Astrocyte (in vitro differentiated cells and primary cell): ENCODE measurements around the gene ALK. TPM values are rescaled to one million over a fixed set of nuclear protein-coding genes. Genes with fewer than 3 reads are reported as not detected.

Source experiments
- DNase-seq: peaks from one replicate; pipeline ENCODE4 v3.0.0-alpha.2; 2010; ENCODE audit warnings: low read depth
- FAIRE-seq: peaks from 2 replicates; lab custom pipeline; 2011; peaks lifted over from hg19 to GRCh38; lab: Jason Lieb, UNC
- H2AFZ ChIP-seq: 2 replicates; pipeline ENCODE4 v1.6.0; 2012; ENCODE audit warnings: low read depth, low read length, inconsistent platforms
- H3K27ac ChIP-seq: 2 replicates; pipeline ENCODE4 v1.5.1; 2011; ENCODE audit warnings: low read depth, low read length, inconsistent platforms
- H3K27me3 ChIP-seq: 2 replicates; pipeline ENCODE4 v1.6.0; 2011; ENCODE audit warnings: low read length, inconsistent platforms; ENCODE audit not compliant: insufficient read depth
- H3K36me3 ChIP-seq: 2 replicates; pipeline ENCODE4 v1.5.1; 2011; ENCODE audit warnings: low read length, inconsistent platforms; ENCODE audit not compliant: insufficient read depth
- H3K4me1 ChIP-seq: 2 replicates; pipeline ENCODE4 v1.5.1; 2011; ENCODE audit warnings: low read length, inconsistent platforms; ENCODE audit not compliant: insufficient read depth
- H3K4me2 ChIP-seq: 2 replicates; pipeline ENCODE4 v1.6.0; 2012; ENCODE audit warnings: low read length, inconsistent platforms
- H3K4me3 ChIP-seq: 2 replicates; pipeline ENCODE4 v1.5.1; 2011; ENCODE audit warnings: low read depth, mild to moderate bottlenecking, low read length, inconsistent platforms; ENCODE audit not compliant: insufficient read depth
- H3K79me2 ChIP-seq: 2 replicates; pipeline ENCODE4 v1.6.0; 2012; ENCODE audit warnings: mild to moderate bottlenecking, low read length, inconsistent platforms; ENCODE audit not compliant: insufficient read depth
- H3K9ac ChIP-seq: 2 replicates; pipeline ENCODE4 v1.6.0; 2012; ENCODE audit warnings: mild to moderate bottlenecking, low read length, inconsistent platforms
- H3K9me3 ChIP-seq: 2 replicates; pipeline ENCODE4 v1.5.1; 2012; ENCODE audit warnings: low read depth, mild to moderate bottlenecking, low read length, inconsistent platforms; ENCODE audit not compliant: insufficient read depth
- H4K20me1 ChIP-seq: 2 replicates; pipeline ENCODE4 v1.6.0; 2012; ENCODE audit warnings: low read length, inconsistent platforms; ENCODE audit not compliant: insufficient read depth
- H3K27ac Mint-ChIP-seq: one replicate; pipeline ENCODE4 v1.8.0; 2021; ENCODE audit warnings: mild to moderate bottlenecking, mixed read lengths; ENCODE audit not compliant: unreplicated experiment
- H3K27me3 Mint-ChIP-seq: one replicate; pipeline ENCODE4 v1.8.0; 2021; ENCODE audit warnings: low read depth, mixed read lengths; ENCODE audit not compliant: unreplicated experiment
- H3K36me3 Mint-ChIP-seq: one replicate; pipeline ENCODE4 v1.8.0; 2021; ENCODE audit warnings: low read depth, mixed read lengths; ENCODE audit not compliant: unreplicated experiment
- H3K4me1 Mint-ChIP-seq: one replicate; pipeline ENCODE4 v1.8.0; 2021; ENCODE audit warnings: low read depth, mixed read lengths; ENCODE audit not compliant: unreplicated experiment
- H3K4me3 Mint-ChIP-seq: one replicate; pipeline ENCODE4 v1.8.0; 2021; ENCODE audit warnings: mild to moderate bottlenecking, moderate library complexity, mixed read lengths; ENCODE audit not compliant: unreplicated experiment
- H3K9me3 Mint-ChIP-seq: one replicate; pipeline ENCODE4 v1.8.0; 2021; ENCODE audit warnings: mild to moderate bottlenecking, mixed read lengths; ENCODE audit not compliant: unreplicated experiment
- EZH2 ChIP-seq: IDR thresholded peaks from 2 replicates; pipeline ENCODE4 v1.6.1; 2012; ENCODE audit warnings: mild to moderate bottlenecking, low read length, inconsistent platforms; ENCODE audit not compliant: insufficient read depth
- total RNA-seq: library from RNA; stranded (reverse); gene quantifications from 2 replicates; pipeline ENCODE4 v1.2.1, GENCODE V29; 2021
- TF ChIP-seq, protein P1 (sequence below): IDR thresholded peaks from 2 replicates; pipeline ENCODE4 v1.5.1; 2011; ENCODE audit warnings: low read depth, mild to moderate bottlenecking, inconsistent platforms, low read length, moderate library complexity; ENCODE audit not compliant: insufficient read depth

ALK gene
- total RNA-seq, 1 donor from 2014 or later: 0.16 TPM

DNA sequence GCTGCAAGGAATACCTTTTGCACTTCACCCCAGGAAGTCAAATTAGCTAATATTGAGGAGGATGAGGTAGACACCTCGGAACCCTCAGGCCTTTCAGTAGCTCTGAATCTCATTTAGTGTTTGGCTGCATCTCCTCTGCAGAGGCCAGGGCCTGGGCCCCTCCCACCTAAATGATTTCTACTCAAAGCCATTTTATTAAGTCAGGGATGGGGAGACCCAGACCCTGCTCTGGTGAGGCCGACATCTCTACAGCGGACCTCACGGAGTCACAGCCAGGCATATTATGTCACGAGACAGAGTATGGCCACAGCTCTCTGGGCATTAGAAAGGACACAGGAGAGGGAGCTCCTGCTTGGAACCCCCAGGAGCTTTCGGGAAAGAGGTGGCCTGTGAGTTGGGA is 305.5 kb downstream of the ALK start:
- H3K4me2 ChIP-seq: no peak overlapping the region
- H3K4me1 ChIP-seq: no peaks in the 10 kb centered on the region
- H4K20me1 ChIP-seq: no peaks in the 10 kb centered on the region
- TF ChIP-seq, protein P1, sequence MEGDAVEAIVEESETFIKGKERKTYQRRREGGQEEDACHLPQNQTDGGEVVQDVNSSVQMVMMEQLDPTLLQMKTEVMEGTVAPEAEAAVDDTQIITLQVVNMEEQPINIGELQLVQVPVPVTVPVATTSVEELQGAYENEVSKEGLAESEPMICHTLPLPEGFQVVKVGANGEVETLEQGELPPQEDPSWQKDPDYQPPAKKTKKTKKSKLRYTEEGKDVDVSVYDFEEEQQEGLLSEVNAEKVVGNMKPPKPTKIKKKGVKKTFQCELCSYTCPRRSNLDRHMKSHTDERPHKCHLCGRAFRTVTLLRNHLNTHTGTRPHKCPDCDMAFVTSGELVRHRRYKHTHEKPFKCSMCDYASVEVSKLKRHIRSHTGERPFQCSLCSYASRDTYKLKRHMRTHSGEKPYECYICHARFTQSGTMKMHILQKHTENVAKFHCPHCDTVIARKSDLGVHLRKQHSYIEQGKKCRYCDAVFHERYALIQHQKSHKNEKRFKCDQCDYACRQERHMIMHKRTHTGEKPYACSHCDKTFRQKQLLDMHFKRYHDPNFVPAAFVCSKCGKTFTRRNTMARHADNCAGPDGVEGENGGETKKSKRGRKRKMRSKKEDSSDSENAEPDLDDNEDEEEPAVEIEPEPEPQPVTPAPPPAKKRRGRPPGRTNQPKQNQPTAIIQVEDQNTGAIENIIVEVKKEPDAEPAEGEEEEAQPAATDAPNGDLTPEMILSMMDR: no peak
- no peak for TF ChIP-seq EZH2
- Mint-ChIP-seq H3K27me3 (peaks cover 18% of the 10 kb centered on the region), H3K4me3 (no peak overlapping the region), H3K4me1 (no peaks in the 10 kb centered on the region), H3K9me3 (peaks cover 5% of the 10 kb centered on the region), H3K36me3 (peaks cover 2% of the 10 kb centered on the region), H3K27ac (no peak overlapping the region)
- FAIRE-seq (no peak), DNase-seq (no peak)
- H2AFZ ChIP-seq: no peak overlapping the region
- H3K27me3 ChIP-seq: no peaks in the 10 kb centered on the region
- H3K9ac ChIP-seq: no peak overlapping the region
- H3K79me2 ChIP-seq: no peaks in the 10 kb centered on the region
- H3K9me3 ChIP-seq: no peaks in the 10 kb centered on the region
- no peak overlapping the region for H3K27ac ChIP-seq
- no peaks in the 10 kb centered on the region for H3K36me3 ChIP-seq
- H3K4me3 ChIP-seq: no peak overlapping the region

DNA sequence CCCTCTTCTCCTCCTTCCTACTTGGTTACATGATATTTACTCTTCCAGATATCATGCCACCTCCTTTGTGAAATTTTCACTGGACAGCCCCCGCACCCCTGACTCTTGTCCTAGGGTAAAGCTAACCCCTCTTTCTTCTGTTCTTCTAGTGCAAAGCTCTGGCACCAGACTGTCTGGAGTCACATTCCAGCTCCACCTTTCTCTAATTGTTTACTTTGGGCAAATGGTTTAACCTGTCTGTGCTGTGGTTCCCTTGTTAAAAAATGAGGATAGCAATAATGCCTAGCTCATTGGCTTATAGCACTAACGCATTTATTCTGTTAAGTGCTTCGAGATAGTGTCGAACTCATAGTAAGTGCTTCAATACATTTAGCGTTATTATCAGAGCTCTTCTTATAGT is 306.2 kb downstream of the ALK start:
- Histone ChIP-seq H2AFZ (no peak overlapping the region), H3K27me3 (no peaks in the 10 kb centered on the region), H3K27ac (no peak overlapping the region), H3K9ac (no peak overlapping the region), H3K79me2 (no peaks in the 10 kb centered on the region), H3K4me1 (no peaks in the 10 kb centered on the region), H3K36me3 (no peaks in the 10 kb centered on the region), H3K9me3 (no peaks in the 10 kb centered on the region), H3K4me2 (no peak overlapping the region), H4K20me1 (no peaks in the 10 kb centered on the region), H3K4me3 (no peak overlapping the region)
- Mint-ChIP-seq H3K36me3 (peaks cover 2% of the 10 kb centered on the region), H3K27ac (no peak overlapping the region), H3K27me3 (peaks cover 18% of the 10 kb centered on the region), H3K9me3 (peaks cover 5% of the 10 kb centered on the region), H3K4me1 (no peaks in the 10 kb centered on the region), H3K4me3 (no peak overlapping the region)
- no peak for FAIRE-seq
- TF ChIP-seq, protein P1: no peak
- TF ChIP-seq EZH2: no peak
- DNase-seq: no peak

DNA sequence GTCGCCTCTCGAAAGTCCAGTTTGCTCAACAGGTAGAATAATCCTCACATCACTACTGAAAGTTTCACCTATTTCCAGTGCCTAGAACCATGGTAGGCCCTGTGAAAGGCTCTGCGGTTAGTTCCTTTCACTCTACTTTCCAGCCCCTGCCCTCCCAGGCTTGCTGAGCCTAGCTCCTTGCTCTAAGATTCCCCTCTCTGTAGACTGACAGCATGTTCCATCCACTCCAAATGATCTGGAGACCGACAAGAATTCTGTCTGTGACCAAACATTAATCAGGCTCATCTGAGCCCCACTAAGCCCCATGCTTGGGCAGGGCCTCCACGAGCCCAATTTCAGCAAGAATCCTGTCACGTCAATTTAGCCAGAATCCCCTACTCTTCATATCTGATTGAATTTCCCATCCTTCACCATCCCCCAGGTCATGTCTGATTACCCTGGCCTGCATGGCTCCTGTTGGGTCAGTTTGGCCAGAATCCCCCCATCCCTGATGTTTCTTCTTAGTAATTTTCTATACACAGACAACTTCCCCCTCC is 307.0 kb downstream of the ALK start:
- Mint-ChIP-seq H3K36me3 (peaks cover 2% of the 10 kb centered on the region), H3K27ac (no peak overlapping the region), H3K9me3 (peaks cover 5% of the 10 kb centered on the region), H3K4me3 (no peak overlapping the region), H3K27me3 (peaks cover 18% of the 10 kb centered on the region), H3K4me1 (no peaks in the 10 kb centered on the region)
- TF ChIP-seq EZH2: no peak
- TF ChIP-seq, protein P1: no peak
- H3K4me2 ChIP-seq: no peak overlapping the region
- no peaks in the 10 kb centered on the region for H3K36me3 ChIP-seq
- no peak overlapping the region for H3K9ac ChIP-seq
- FAIRE-seq (no peak), DNase-seq (no peak)
- no peaks in the 10 kb centered on the region for H3K4me1 ChIP-seq
- H3K9me3 ChIP-seq: no peaks in the 10 kb centered on the region
- no peak overlapping the region for H3K4me3 ChIP-seq
- H3K79me2 ChIP-seq: no peaks in the 10 kb centered on the region
- H3K27me3 ChIP-seq: no peaks in the 10 kb centered on the region
- H4K20me1 ChIP-seq: no peaks in the 10 kb centered on the region
- H3K27ac ChIP-seq: no peak overlapping the region
- no peak overlapping the region for H2AFZ ChIP-seq
